Thoracic aorta (tissue), 2 donors: ENCODE results near the gene ID2. TPM values are rescaled to one million over a fixed set of nuclear protein-coding genes. Genes with fewer than 3 reads are reported as not detected.

Experiments used
- ATAC-seq: fragments of 150-250 bp; one replicate; pipeline ENCODE4 v1.8.0; 2017; ENCODE audit warnings: low read depth; ENCODE audit not compliant: insufficient number of reproducible peaks, low FRiP score
- DNase-seq: peaks from one replicate; pipeline ENCODE4 v3.0.0-alpha.2; 2020; ENCODE audit warnings: low spot score
- H3K27ac ChIP-seq, 2 donors: fragments of 200-600 bp; sonication (generic); 1 replicate in 1 of 2; 2 replicates in 1 of 2; pipeline ENCODE4 v1.5.1; 2016; ENCODE audit warnings: mild to moderate bottlenecking in 2 of 2, moderate library complexity in 2 of 2
- H3K27me3 ChIP-seq: fragments of 200-600 bp; sonication (generic); replicated peaks from 2 replicates; pipeline ENCODE4 v1.6.0; 2016; ENCODE audit warnings: mild to moderate bottlenecking; ENCODE audit not compliant: insufficient read depth
- H3K36me3 ChIP-seq: fragments of 200-600 bp; sonication (generic); one replicate; pipeline ENCODE4 v1.5.1; 2016
- H3K4me1 ChIP-seq, 2 donors: fragments of 200-600 bp; sonication (generic); 1 replicate in 1 of 2; 2 replicates in 1 of 2; pipeline versions ENCODE4 v1.5.1 to v1.6.0; 2016; ENCODE audit warnings: low read depth in 2 of 2, mild to moderate bottlenecking in 1 of 2; ENCODE audit not compliant: control insufficient read depth in 1 of 2
- H3K4me3 ChIP-seq: fragments of 200-600 bp; sonication (generic); 2 replicates; pipeline ENCODE4 v1.5.1; 2016; ENCODE audit warnings: mild to moderate bottlenecking
- H3K9me3 ChIP-seq: fragments of 200-600 bp; sonication (generic); 2 replicates; pipeline ENCODE4 v1.5.1; 2016
- CTCF ChIP-seq: fragments of 200-600 bp; sonication (generic); IDR thresholded peaks from one replicate; pipeline ENCODE4 v1.5.1; 2019; ENCODE audit warnings: antibody characterized with exemption
- total RNA-seq, 2 donors: library from RNA; depleted of rRNA; stranded (reverse); fragments of >200 nt; gene quantifications; one replicate each; pipeline versions ENCODE4 v1.1.0 to v1.2.3, GENCODE V29; 2016

Gene ID2
- total RNA-seq, 2 donors from 2014 or later = 198 to 486 TPM

GRCh38 chr2:8676191-8676920 is 5.5 kb upstream of the ID2 start:
- DNase-seq = no peak
- TF ChIP-seq CTCF = no peak
- no peaks in the 10 kb centered on the region for H3K36me3 ChIP-seq
- H3K27me3 ChIP-seq = no peaks in the 10 kb centered on the region
- H3K4me3 ChIP-seq = peak overlapping the region; percentile 84
- peak; percentile 8 for ATAC-seq
- H3K9me3 ChIP-seq = peaks cover 8% of the 10 kb centered on the region
- H3K4me1 ChIP-seq = peaks cover 4 to 22% of the 10 kb centered on the region in 2 donors
- H3K27ac ChIP-seq = peak overlapping the region; percentile 93 to 96

GRCh38 chr2:8676921-8677645 is 4.8 kb upstream of the ID2 start:
- peaks cover 4 to 22% of the 10 kb centered on the region in 2 donors for H3K4me1 ChIP-seq
- TF ChIP-seq CTCF = no peak
- H3K9me3 ChIP-seq = peaks cover 8% of the 10 kb centered on the region
- H3K4me3 ChIP-seq = peak overlapping the region; percentile 84
- no peaks in the 10 kb centered on the region for H3K27me3 ChIP-seq
- DNase-seq = no peak
- H3K36me3 ChIP-seq = no peaks in the 10 kb centered on the region
- peak overlapping the region; percentile 93 to 96 for H3K27ac ChIP-seq
- no peak for ATAC-seq

GRCh38 chr2:8677646-8678592 is 3.9 kb upstream of the ID2 start:
- Histone ChIP-seq H3K4me3 (peak overlapping the region; percentile 84), H3K4me1 (peaks cover 4 to 22% of the 10 kb centered on the region in 2 donors), H3K36me3 (no peaks in the 10 kb centered on the region), H3K27me3 (no peaks in the 10 kb centered on the region), H3K9me3 (peaks cover 8% of the 10 kb centered on the region), H3K27ac (peak overlapping the region; percentile 93 to 96)
- peak; percentile 28 for TF ChIP-seq CTCF
- ATAC-seq = no peak
- no peak for DNase-seq

- H3K36me3 ChIP-seq = no peaks in the 10 kb centered on the region
- H3K27me3 ChIP-seq = no peaks in the 10 kb centered on the region
- TF ChIP-seq CTCF = no peak
- H3K4me3 ChIP-seq = peak overlapping the region; percentile 84
- peak overlapping the region; percentile 96 to 98 for H3K27ac ChIP-seq
- peaks cover 8% of the 10 kb centered on the region for H3K9me3 ChIP-seq
- DNase-seq (peak; percentile 75), ATAC-seq (peak; percentile 59)
- H3K4me1 ChIP-seq = peaks cover 4 to 22% of the 10 kb centered on the region in 2 donors
Measured at GRCh38 chr2:8678731-8679566, 2.9 kb upstream of the ID2 start.
